Spleen (tissue), 13 donors: Measurements from ENCODE around the gene GLTP. TPM values are rescaled to one million over a fixed set of nuclear protein-coding genes. Genes with fewer than 3 reads are reported as not detected.
"Not testable (repeated sequence)": the region's sequence is repeated elsewhere in the genome, so short reads cannot be mapped to it uniquely, and the experiment has no call there.

Source experiments
- DNase-seq: peaks from one replicate; pipeline ENCODE4 v3.0.0-alpha.2; 2020
- H3K27ac ChIP-seq, 8 donors: fragments of 200-600 bp; sonication (generic) in 7 of 8; 1 replicate in 4 of 8; 2 replicates in 4 of 8; pipeline versions ENCODE4 v1.5.0 to v1.8.0; 2016 to 2021; ENCODE audit warnings: inconsistent platforms in 4 of 8, mild to moderate bottlenecking in 4 of 8, moderate library complexity in 1 of 8
- H3K27me3 ChIP-seq, 7 donors: fragments of 200-600 bp; sonication (generic) in 6 of 7; replicated peaks in 1 of 7; 1 replicate in 4 of 7; 2 replicates in 3 of 7; pipeline versions ENCODE4 v1.5.0 to v1.8.0; 2016 to 2021; ENCODE audit warnings: inconsistent platforms in 3 of 7, mild to moderate bottlenecking in 1 of 7
- H3K36me3 ChIP-seq, 6 donors: fragments of 200-600 bp; sonication (generic) in 5 of 6; 1 replicate in 4 of 6; 2 replicates in 2 of 6; pipeline versions ENCODE4 v1.5.0 to v1.8.0; 2016 to 2021; ENCODE audit warnings: inconsistent platforms in 2 of 6
- H3K4me1 ChIP-seq, 6 donors: fragments of 200-600 bp; sonication (generic) in 5 of 6; 1 replicate in 3 of 6; 2 replicates in 3 of 6; pipeline versions ENCODE4 v1.5.0 to v1.8.0; 2016 to 2021; ENCODE audit warnings: inconsistent platforms in 3 of 6
- H3K4me3 ChIP-seq, 8 donors: fragments of 200-600 bp; sonication (generic) in 7 of 8; 1 replicate in 4 of 8; 2 replicates in 4 of 8; pipeline versions ENCODE4 v1.5.0 to v1.8.0; 2016 to 2021; ENCODE audit warnings: inconsistent platforms in 4 of 8, mild to moderate bottlenecking in 4 of 8, moderate library complexity in 2 of 8
- H3K9me3 ChIP-seq, 8 donors: fragments of 200-600 bp; sonication (generic) in 7 of 8; 1 replicate in 4 of 8; 2 replicates in 4 of 8; pipeline versions ENCODE4 v1.5.0 to v1.8.0; 2016 to 2021; ENCODE audit warnings: inconsistent platforms in 4 of 8
- CTCF ChIP-seq, 11 experiments: fragments of 200-600 bp in 7 of 11; fragments of 450-650 bp in 4 of 11; sonication (generic) in 4 of 11; IDR thresholded peaks in 8 of 11; conservative IDR thresholded peaks in 3 of 11; 1 replicate in 7 of 11; 2 replicates in 4 of 11; pipeline versions ENCODE4 v1.4.0 to v1.8.0; 2016 to 2021; ENCODE audit warnings: antibody characterized with exemption in 11 of 11, inconsistent platforms in 4 of 11, mild to moderate bottlenecking in 1 of 11
- POLR2A ChIP-seq, 3 donors: fragments of 450-650 bp; IDR thresholded peaks; one replicate each; pipeline ENCODE4 v1.5.1; 2017; ENCODE audit warnings: antibody characterized with exemption in 3 of 3, mild to moderate bottlenecking in 1 of 3
- POLR2AphosphoS5 ChIP-seq, 3 donors: sonication (generic); formaldehyde crosslinking; IDR thresholded peaks; one replicate each; pipeline ENCODE4 v1.5.1; 2017; ENCODE audit warnings: antibody characterized with exemption in 3 of 3
- WGBS, 5 donors: extraction: QIAGEN DNeasy Blood & Tissue Kit in 3 of 5; methylation state at CpG; one replicate each; pipeline versions ENCODE4 v1.1.5 to v1.1.7; 2013 to 2018; 5-methylcytosine and 5-hydroxymethylcytosine counted together
- intact Hi-C: fragments of 100-400 bp; cut with DNase I; formaldehyde crosslinking; loops from one replicate; pipeline ENCODE4 v1.15.0; 2023; ENCODE audit warnings: low total_unique reads
- long read RNA-seq, 2 donors: transcript quantifications; one replicate each; lab custom pipeline, GENCODE V29; 2026
- polyA plus RNA-seq, 3 donors: library from polyadenylated mRNA; stranded (reverse); fragments of 200-250 nt; gene quantifications; one replicate each; pipeline ENCODE4 v1.2.1, GENCODE V29; 2013
- total RNA-seq, 7 donors: library from RNA; depleted of rRNA in 3 of 7; stranded (reverse); fragments of >200 nt in 3 of 7; fragmentation: NEBNext Ultra II Directional in 4 of 7; extraction: Animal tissue kit (Norgen Biotek cat#: 25700) in 4 of 7; gene quantifications; one replicate each; pipeline versions ENCODE4 v1.1.0 to v1.2.1, GENCODE V29; 2016 to 2021
- donor health status: healthy with polysubstance abuse.
- donor health status: DM: no; HTN: no; CAD: no; lungs with moderate emphysema.
- donor health status: DM: no; HTN: no; CAD: no.
- donor health status: Bipolar disorder and iron deficiency.
- donor health status: healthy.
- donor health status: DM: no; HTN: no; CAD: no.
- donor health status: DM: yes; HTN: yes; CAD: no.

The GLTP gene, protein sequence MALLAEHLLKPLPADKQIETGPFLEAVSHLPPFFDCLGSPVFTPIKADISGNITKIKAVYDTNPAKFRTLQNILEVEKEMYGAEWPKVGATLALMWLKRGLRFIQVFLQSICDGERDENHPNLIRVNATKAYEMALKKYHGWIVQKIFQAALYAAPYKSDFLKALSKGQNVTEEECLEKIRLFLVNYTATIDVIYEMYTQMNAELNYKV
- 10 to 100 TPM; 25.6 to 45.5 (median 35.0) TPM for total RNA-seq
- polyA plus RNA-seq: 10 to 100 TPM; 26.3 to 31.5 (median 30.3) TPM
- long read RNA-seq, donor 1, transcript GLTP-201 (5 exons, 2,356 nt): major isoform, 9 of 14 reads
- long read RNA-seq, donor 1, partial matches to known transcripts: 5 of 14 reads
- long read RNA-seq, donor 1, other reads (novel, unspliced or antisense): 0 of 14 reads
- long read RNA-seq, donor 2, transcript GLTP-201 (5 exons, 2,356 nt): major isoform, 9 of 9 reads
- long read RNA-seq, donor 2, partial matches to known transcripts: 0 of 9 reads
- long read RNA-seq, donor 2, other reads (novel, unspliced or antisense): 0 of 9 reads

GRCh38 chr12:109880043-109880931 is at the start of gene GLTP:
Gene GLTP (minus strand): TSS chr12:109880541. CDS start chr12:109880374, 167 bp downstream.
- DNase-seq: peak; percentile 97
- Histone ChIP-seq H3K4me1 (peaks cover 22 to 58% (median 50%) of the 10 kb centered on the region in 6 donors), H3K27ac (peak within 1 kb of the TSS; percentile 67 to 94 (median 90)), H3K36me3 (peaks cover 0 to 4% (median 0%) of the 10 kb centered on the region in 6 donors), H3K9me3 (no peaks in the 10 kb centered on the region), H3K4me3 (peak within 1 kb of the TSS; percentile 55 to 92 (median 72)), H3K27me3 (no peaks in the 10 kb centered on the region)
- intact Hi-C loops: loop anchor here (10.0 kb wide), 1 partner anchor 75 kb away; no protein-coding TSS in a partner anchor
- 0 to 1% (median 0%) methylated on average over 24 to 92 of the region's 92 CpGs for WGBS, 5 donors
- peak; percentile 36 to 72 (median 65) for TF ChIP-seq POLR2AphosphoS5 (IDR thresholded peaks at IDR 0.05)
- TF ChIP-seq POLR2A (IDR thresholded peaks at IDR 0.05): no peak
- TF ChIP-seq CTCF (IDR thresholded peaks at IDR 0.05 in 8 of 11, conservative IDR thresholded peaks at IDR 0.05 in 3 of 11): peak in 8 of 11 experiments; percentile 37 to 89 (median 78)

DNA sequence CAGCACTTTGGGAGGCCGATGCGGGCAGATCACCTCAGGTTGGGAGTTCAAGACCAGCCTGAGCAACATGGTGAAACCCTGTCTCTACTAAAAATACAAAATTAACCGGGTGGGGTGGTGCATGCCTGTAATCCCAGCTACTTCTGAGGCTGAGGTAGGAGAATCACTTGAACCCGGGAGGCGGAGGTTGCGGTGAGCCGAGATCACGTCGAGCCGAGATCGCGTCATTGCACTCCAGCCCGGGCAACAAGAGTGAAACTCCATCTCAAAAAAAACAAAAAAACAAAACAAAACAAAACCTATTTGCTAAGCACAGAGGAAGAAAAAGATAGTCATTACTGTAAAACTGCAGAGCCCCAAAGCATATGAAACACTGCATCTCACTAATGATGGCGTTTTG is 49.0 kb upstream of the GLTP start:
- H3K27ac ChIP-seq: peak overlapping the region in 6 of 8 donors; percentile 43 to 72 (median 60)
- H3K4me1 ChIP-seq: peaks cover 0 to 32% (median 8%) of the 10 kb centered on the region in 6 donors
- WGBS, 5 donors: 84 to 95% (median 92%) methylated on average over 14 of the region's 14 CpGs
- H3K27me3 ChIP-seq, H3K4me3 ChIP-seq, H3K9me3 ChIP-seq, DNase-seq: not testable (repeated sequence)
- intact Hi-C loops: loop anchor here (5.0 kb wide), 1 partner anchor 77 kb away; no protein-coding TSS in a partner anchor
- peaks cover 0 to 100% (median 72%) of the 10 kb centered on the region in 6 donors for H3K36me3 ChIP-seq

DNA sequence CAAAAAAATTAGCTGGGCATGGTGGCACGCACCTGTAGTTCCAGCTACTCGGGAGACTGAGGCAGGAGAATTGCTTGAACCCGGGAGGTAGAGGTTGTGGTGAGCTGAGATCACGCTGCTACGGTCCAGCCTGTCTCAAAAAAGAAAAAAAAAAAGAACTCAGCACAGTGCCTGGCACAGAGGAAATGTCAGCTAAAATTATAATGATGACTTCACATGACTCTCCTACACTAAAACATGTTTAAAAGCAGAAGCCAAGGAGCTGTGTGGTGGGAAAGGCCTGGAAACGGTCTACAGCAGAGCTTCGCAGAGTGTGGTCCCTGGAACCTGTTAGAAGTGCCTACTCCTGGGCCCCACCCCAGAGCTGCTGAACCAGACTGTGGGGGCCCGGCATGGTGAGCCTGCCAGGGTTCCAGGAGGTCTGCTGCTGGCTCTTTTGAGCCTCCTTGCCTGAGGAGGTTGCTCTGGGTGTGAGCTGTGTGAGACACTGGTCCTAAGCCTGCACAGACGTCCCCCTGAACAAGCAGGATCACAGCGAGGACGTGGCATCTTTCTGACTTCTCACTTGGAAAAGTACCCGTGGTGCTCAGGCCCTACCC is 47.8 kb upstream of the GLTP start:
- TF ChIP-seq POLR2AphosphoS5 (IDR thresholded peaks at IDR 0.05) (peak in 1 of 3 donors; percentile 27), CTCF (IDR thresholded peaks at IDR 0.05 in 8 of 11, conservative IDR thresholded peaks at IDR 0.05 in 3 of 11) (no peak)
- 84 to 96% (median 92%) methylated on average over 12 of the region's 12 CpGs for WGBS, 5 donors
- Histone ChIP-seq H3K27ac (peak overlapping the region in 5 of 8 donors; percentile 5 to 72 (median 66)), H3K27me3 (no peaks in the 10 kb centered on the region), H3K9me3 (no peaks in the 10 kb centered on the region), H3K4me3 (no peak overlapping the region), H3K4me1 (peaks cover 0 to 20% (median 7%) of the 10 kb centered on the region in 6 donors), H3K36me3 (peaks cover 0 to 100% (median 61%) of the 10 kb centered on the region in 6 donors)
- no peak for DNase-seq
- intact Hi-C loops: loop anchor here (5.0 kb wide), 1 partner anchor 76 kb away; no protein-coding TSS in a partner anchor

DNA sequence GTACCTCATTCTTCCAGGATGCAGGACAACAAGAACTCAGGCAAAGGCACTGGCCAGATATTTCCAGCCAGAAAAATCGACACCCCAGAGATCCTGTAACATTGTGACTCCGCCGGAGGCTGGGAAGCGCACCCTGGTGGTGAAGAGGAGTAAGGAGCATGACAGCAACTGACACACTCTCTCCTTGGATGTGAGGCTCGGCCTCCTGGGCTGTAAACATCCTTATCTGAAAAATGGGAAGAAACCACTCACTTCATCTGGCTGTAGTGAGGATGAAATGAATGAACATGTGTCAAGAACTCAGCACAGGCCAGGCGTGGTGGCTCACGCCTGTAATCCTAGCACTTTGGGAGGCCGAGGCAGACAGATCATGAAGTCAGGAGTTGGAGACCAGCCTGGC is 47.3 kb upstream of the GLTP start:
- DNase-seq: no peak
- no peaks in the 10 kb centered on the region for H3K9me3 ChIP-seq
- peaks cover 0 to 18% (median 7%) of the 10 kb centered on the region in 6 donors for H3K4me1 ChIP-seq
- peak; percentile 33 to 77 (median 63) for TF ChIP-seq CTCF (IDR thresholded peaks at IDR 0.05 in 8 of 11, conservative IDR thresholded peaks at IDR 0.05 in 3 of 11)
- TF ChIP-seq POLR2AphosphoS5 (IDR thresholded peaks at IDR 0.05): peak in 2 of 3 donors; percentile 11 to 30
- TF ChIP-seq POLR2A (IDR thresholded peaks at IDR 0.05): no peak
- no peak overlapping the region for H3K4me3 ChIP-seq
- intact Hi-C loops: loop anchor here (5.0 kb wide), 1 partner anchor 75 kb away; no protein-coding TSS in a partner anchor
- H3K36me3 ChIP-seq: peaks cover 0 to 100% (median 58%) of the 10 kb centered on the region in 6 donors
- 74 to 80% (median 75%) methylated on average over 8 of the region's 8 CpGs for WGBS, 5 donors
- H3K27ac ChIP-seq: peak overlapping the region in 3 of 8 donors; percentile 55 to 66 (median 66)
- H3K27me3 ChIP-seq: no peaks in the 10 kb centered on the region
